22Rv1 (cell line): ENCODE data around the gene UIMC1.

Source experiments
- CTCF ChIP-seq: fragments of 450-650 bp; IDR thresholded peaks from 2 replicates; pipeline ENCODE4 v1.5.1; 2017; ENCODE audit warnings: mild to moderate bottlenecking
- ZFX ChIP-seq: fragments of 450-650 bp; IDR thresholded peaks from 2 replicates; pipeline ENCODE4 v1.6.1; 2017; ENCODE audit warnings: antibody characterized with exemption, borderline replicate concordance

- no peak for TF ChIP-seq CTCF
- TF ChIP-seq ZFX: no peak
These were observed 122.0 kb downstream of the UIMC1 start for GRCh38 chr5:176884571-176884890.
